Measurements from ENCODE around the gene OR51E2.

OR51E2 gene

DNA sequence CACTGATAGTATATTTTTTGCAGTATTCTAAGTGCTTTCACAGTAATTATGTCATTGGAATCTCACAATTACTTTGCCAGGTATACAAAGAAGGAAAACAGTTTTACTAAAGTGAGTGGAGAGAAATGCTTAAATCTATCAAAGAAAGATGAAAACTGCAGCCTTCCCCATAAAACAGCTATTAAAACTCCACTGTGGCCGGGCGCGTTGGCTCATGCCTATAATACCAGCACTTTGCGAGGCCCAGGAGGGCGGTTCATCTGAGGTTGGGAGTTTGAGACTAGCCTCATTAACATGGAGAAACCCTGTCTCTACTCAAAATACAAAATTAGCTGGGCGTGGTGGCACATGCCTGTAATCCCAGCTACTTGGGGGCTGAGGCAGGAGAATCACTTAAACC lies 34.8 kb downstream of the OR51E2 start:
- no peak for DNase-seq

DNA sequence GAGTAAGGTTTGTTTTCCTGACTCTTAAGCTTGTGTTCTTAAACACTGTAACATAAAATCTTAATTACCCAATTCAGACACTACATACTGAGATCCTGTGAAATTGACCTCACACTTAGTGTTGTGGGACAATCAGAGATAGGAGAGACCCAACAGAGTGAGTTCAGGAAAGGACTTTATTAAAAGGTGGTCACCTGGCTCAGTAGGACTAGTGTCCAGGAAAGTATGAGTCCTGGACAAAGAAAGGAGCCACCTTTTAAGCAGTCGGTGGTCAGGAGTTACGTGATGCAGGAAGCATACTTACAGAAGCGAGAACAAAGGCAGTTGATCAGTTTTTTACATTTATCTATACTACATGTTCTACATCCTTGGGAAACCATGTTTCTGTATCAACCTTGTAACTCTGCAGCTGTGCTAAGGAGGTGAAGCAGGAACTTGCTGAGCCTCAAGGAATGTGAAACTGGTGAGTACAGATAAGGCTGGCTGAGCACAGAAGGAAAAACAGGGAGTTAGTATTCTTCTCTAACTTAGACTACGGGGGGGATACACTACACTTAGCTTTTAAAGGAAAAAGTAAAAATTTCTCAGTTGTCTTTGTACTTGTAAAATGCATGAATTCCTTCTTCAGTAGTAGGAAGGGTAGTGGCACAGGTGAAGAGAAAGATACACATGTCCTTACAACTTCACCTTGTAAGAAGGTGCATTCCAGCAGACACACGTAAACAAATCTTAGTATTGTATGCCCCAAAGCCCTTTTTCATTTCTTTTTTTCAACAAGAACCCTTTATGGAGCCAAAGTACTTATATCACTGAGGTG lies 38.8 kb downstream of the OR51E2 start:
- no peak for DNase-seq

GRCh38 chr11:4654635-4655369 lies 42.9 kb downstream of the OR51E2 start:
- DNase-seq: no peak

DNA sequence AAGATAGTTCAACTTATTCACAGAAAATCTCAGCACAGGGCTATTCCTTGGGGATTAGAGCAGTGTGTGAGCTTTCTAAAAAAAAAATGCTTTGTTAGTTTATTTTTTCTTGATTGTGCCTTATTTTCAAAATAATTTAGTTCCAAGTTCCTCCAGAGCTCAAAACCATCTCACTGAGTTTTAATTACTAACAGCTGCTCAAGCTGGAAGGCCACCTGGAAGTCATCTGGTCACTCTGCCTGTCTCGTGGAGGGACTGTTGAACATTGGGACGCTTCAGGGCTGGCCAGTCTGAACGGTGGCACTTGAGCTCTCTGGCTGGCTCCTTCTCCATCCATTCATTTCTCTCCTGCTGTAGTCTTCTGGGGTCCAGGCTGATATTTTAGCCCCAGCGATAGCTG lies 49.9 kb downstream of the OR51E2 start:
- DNase-seq: no peak

DNA sequence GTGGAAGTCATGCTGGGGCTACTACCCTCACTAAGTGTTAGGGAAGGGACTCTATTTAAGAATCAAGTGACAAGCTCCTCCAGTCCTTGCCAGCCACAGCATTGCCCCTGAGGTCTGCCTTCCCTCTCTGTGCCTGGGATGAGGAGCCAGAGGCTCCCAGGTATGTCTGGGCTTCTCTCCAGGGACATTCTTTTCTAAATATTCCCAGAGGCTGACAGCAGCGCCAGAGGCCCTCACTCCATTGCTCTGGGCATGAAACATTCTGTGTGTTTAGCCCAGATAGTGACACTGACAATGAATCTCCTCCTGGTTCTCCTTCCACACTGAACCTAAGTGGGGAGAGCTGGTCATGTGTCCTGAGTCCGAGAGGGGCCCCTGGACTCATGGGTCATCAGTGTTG lies 51.7 kb downstream of the OR51E2 start:
- no peak for DNase-seq

GRCh38 chr11:4644233-4644632 lies 53.4 kb downstream of the OR51E2 start:
- no peak for DNase-seq

DNA sequence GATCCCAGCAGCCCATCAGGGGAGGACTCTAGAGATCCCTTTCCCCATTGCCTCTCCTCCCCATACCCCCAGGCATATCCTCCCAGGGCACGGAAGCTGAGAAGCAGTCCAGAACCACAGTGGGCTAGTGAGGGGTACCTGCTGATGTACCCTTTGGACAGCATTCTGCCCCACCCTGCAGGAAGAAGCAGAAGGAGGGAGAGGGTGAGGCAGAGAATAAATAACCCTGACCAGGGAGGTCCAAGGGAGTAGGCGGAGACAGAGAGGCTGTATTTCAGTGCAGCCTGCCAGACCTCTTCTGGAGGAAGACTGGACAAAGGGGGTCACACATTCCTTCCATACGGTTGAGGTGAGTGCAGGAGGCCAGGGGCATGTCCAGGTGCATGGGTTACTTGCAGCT lies 54.0 kb downstream of the OR51E2 start, which contains the start of gene OR51E1:
TSS of gene OR51E1 (plus strand) at position 301 of the 400 bp plus-strand sequence. CDS start 8,545 bp downstream, outside the sequence.
- no peak for DNase-seq

DNA sequence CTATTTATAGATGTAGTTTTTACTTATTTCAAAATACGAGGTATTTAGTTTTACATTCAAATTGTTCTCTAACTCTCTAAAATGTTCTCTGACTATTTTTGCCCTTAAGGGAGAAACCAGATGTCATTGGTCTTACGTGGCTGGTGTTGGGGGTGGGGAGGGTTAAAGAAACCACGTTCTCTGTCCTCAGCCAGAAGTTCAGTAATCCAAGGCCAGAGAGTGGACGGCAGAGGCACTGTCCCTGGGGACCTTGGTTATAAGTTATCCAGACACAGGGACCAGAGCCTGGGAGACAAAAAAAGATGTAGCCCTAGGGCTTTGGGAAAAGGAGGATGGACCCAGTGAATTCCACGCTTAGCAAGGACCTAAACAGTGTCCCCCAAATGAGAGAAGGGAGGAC lies 54.6 kb downstream of the OR51E2 start:
- no peak for DNase-seq

DNA sequence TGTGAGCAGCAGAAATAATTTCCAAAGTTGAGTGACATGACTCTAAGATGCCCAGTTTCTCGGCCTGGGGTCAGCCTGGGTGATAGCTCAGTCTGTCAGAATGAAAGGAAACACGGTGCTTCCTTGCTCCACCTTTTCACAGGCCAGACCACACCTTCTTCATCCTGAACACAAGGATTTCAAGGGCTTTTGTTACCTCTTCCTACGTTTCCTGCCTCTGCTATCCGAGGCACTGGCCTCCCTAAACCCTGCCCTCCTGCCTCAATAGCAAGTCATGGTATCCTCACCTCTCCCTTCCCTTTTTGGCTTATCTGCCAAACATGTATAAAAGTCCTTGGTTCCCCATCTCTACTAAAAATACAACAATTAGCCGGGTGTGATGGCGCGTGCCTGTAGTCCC lies 55.6 kb downstream of the OR51E2 start:
- DNase-seq: no peak

DNA sequence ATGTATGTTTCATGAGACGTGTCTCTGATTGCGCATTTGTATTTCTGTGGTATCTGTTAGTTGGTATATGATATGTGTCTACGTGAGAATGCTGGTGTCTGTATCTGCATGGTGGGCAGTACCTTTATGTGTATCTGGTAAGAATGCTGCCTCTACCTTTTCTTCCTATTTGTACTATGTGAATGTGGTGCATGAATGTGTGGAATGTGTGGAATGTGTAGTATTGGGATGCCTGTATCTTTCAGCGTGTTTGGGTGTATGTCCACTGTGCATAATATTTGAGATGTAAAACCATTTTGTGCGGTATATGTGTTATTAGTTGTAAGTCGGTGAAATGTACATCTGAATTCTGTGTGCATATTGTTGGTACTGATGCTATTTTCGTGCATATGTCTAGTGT lies 56.2 kb downstream of the OR51E2 start:
- no peak for DNase-seq

DNA sequence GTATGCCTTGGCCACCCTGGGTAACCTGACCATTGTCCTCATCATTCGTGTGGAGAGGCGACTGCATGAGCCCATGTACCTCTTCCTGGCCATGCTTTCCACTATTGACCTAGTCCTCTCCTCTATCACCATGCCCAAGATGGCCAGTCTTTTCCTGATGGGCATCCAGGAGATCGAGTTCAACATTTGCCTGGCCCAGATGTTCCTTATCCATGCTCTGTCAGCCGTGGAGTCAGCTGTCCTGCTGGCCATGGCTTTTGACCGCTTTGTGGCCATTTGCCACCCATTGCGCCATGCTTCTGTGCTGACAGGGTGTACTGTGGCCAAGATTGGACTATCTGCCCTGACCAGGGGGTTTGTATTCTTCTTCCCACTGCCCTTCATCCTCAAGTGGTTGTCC lies 57.7 kb downstream of the OR51E2 start:
- DNase-seq: no peak

DNA sequence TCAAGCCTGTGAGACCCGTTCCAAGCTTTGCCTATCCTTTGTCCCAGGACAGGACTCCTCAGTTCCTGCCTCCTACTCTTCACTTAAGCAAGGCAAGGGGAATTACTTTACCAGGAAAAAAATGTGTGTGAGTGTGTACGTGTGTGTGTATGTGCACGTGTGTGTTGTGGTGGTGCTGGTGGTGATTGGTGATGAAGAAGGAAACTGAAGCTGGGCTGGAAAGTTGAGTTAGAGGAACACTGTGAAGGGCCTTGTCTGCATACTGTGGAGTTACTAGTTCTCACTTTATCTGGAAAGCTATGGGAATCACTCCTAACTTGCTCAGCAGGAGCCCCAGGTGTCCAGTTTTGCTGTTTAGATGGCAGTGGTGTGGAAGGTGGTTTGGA lies 60.0 kb downstream of the OR51E2 start:
- no peak for DNase-seq

DNA sequence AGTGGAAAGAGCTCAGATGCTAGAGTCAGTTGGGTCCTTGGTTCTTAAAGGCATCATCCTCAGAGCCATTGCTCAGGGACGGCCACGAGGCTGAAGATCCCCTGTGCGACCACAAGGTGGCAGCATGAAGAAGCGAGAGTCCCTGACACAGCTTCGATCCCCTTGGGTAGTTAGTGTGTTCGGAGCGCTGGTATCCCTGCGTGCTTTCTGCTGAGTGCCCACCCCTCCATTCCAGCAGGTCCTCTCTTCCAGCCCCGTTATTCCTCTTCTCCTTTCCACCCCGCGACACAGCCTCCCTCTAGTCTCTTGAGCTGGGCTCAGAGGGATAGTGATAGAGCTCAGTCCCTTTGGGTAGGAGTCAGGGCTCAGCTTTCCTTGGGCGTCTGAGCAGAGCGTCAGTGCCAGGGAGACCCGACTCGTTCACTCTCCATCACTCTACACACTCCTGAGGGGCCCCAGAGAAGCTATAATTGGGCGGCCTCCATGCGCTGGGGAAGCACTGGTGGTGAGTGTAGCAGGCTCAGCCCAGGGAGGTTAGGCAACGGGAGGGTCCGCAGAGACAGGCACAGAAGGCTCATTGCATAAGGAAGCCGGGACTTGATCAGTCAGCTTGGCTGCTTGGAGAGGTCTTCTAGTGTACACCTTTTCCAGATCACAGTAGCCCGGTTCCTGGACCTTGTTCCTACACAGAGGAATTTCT lies 60.5 kb downstream of the OR51E2 start, which contains the start of gene OR51D1:
TSS of gene OR51D1 (plus strand) at position 516 of the 700 bp plus-strand sequence. CDS start 2,314 bp downstream, outside the sequence.
- DNase-seq: peak; percentile 89

DNA sequence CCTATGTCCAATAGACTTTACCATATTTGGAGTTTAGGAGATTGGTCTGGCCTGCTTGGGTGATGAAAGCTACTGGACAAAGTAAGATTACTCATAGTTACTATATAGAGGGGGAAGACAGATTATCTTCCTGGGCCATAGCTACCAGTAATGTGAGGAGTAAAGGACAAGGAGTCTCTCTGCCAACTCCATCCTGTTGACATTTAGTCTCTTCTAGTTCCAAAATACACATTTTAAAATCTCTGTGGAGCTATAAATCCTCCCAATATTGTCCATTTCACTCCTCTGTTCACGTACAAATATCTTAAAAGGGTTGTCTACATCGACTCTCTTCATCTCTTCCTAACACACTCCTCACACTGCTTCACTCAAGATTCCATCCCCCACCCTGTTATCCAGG lies 61.5 kb downstream of the OR51E2 start:
- no peak for DNase-seq
